ENCODE results near the gene TMEM150A. TPM values are rescaled to one million over a fixed set of nuclear protein-coding genes. Genes with fewer than 3 reads are reported as not detected.
A peak's percentile ranks its signal among the peaks of the same experiment; 100 is the strongest.

Gene TMEM150A
- total and polyA plus RNA-seq, 2 of the 4 experiments (the other 2 are of a cell fraction) = 4.8 to 16.3 TPM

DNA sequence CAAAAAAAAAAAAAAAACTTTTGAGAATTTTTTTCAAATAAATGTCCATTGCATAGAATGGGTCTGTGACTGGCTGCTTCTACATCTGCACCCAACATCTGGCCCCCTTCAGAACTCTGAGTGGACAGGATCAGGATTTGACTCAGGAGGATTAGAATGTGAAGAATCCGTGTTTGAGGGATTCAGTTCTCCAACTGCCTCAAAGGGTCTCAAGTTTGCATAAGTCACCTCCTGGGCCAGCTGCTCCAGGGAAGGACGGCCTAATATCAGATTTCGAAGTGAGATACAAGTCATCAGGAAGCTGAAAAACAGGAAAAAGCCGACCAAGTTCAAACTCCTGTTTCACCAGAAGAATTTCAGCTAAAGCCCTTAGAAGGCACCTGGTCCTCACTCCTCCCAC is 52.7 kb downstream of the TMEM150A start:
- H3K4me1 ChIP-seq (ENCODE audit: control insufficient read depth, insufficient read depth, low read length) = peaks cover 18% of the 10 kb centered on the region
- peak overlapping the region; percentile 99 for H2AK5ac ChIP-seq (ENCODE audit: low read depth, low read length)
- H4K5ac ChIP-seq (ENCODE audit: low read depth, low read length) = peak overlapping the region; percentile 89
- H4K91ac ChIP-seq (ENCODE audit: insufficient read depth, low read depth, low read length) = peak overlapping the region; percentile 97
- peaks cover 18% of the 10 kb centered on the region for H4K20me1 ChIP-seq (ENCODE audit: insufficient read depth, low read length)
- peak overlapping the region; percentile 93 for H3K14ac ChIP-seq (replicated peaks; ENCODE audit: low read depth, low read length)
- H4K8ac ChIP-seq (ENCODE audit: low read depth in 2 of 2, low read length in 2 of 2) = peak overlapping the region; percentile 58 to 92
- CTCF ChIA-PET = interaction anchor here (1.3 to 6.8 kb wide), 3 partner anchors 12 to 483 kb away, joined by 3 to 46 read pairs (median 3); partner anchors contain the start of gene SH2D6
- no peak overlapping the region for H3K4me3 ChIP-seq (ENCODE audit: insufficient read depth, low read depth, low read length)
- peak overlapping the region; percentile 78 for H3K23ac ChIP-seq (ENCODE audit: low read depth, low read length)
- peak overlapping the region; percentile 64 for H3K4me2 ChIP-seq (ENCODE audit: low read depth, low read length)
- peak overlapping the region; percentile 88 for H2BK15ac ChIP-seq (ENCODE audit: low read depth, low read length)
- dilution Hi-C loops (cut with HindIII; ENCODE audit: low sequenced_read_pairs, unreplicated experiment) (no loop called here), in situ Hi-C loops (cut with MboI; ENCODE audit: low sequenced_read_pairs) (loop anchor here (5.0 to 10.0 kb wide), 2 partner anchors 128 to 485 kb away; no protein-coding TSS in a partner anchor), intact Hi-C loops (cut with micrococcal nuclease) (loop anchor here (1.0 to 5.0 kb wide), 2 partner anchors 196 to 223 kb away; partner anchors contain the start of genes ELMOD3, RETSAT and TGOLN2)
- 0% methylated on average over 2 of the region's 4 CpGs; no CpG with 5 or more reads in 1 of the 2 experiments for WGBS, 2 experiments (ENCODE audit: extremely low coverage in 2 of 2, insufficient read length in 1 of 2)
- H3K27me3 ChIP-seq (ENCODE audit: control insufficient read depth, insufficient read depth, low read length) = no peaks in the 10 kb centered on the region
- peaks cover 9% of the 10 kb centered on the region; the same call in 1 of the 2 replicates for H3K9me1 ChIP-seq (ENCODE audit: insufficient read depth, low read length)
- TSS peak; percentile 31 for BruUV-seq (replicated peaks)
- H3K9ac ChIP-seq (ENCODE audit: low read depth, low read length) = peak overlapping the region; percentile 64
- H2AFZ ChIP-seq (replicated peaks; ENCODE audit: low read length, poor library complexity) = peak overlapping the region; percentile 87
- peak overlapping the region; percentile 98 for H3K27ac ChIP-seq (ENCODE audit: insufficient read depth, low read length)
- POLR2A ChIA-PET (ENCODE audit: unreplicated experiment) = interaction anchor here (1.3 to 5.1 kb wide), 3 partner anchors 10 to 131 kb away, joined by 6 to 42 read pairs (median 12); partner anchors contain the start of genes MAT2A and SH2D6
- H2BK120ac ChIP-seq (ENCODE audit: low read depth, low read length) = peak overlapping the region; percentile 92
- DNase-seq (peak; percentile 99), ATAC-seq (ENCODE audit: low read depth) (peak; percentile 67)
- no peaks in the 10 kb centered on the region for H3K9me3 ChIP-seq (ENCODE audit: control insufficient read depth, insufficient read depth, low read length)
- H3K36me3 ChIP-seq (ENCODE audit: control insufficient read depth, insufficient read depth, low read length) = peaks cover 47% of the 10 kb centered on the region
- peak overlapping the region; percentile 97 for H3K56ac ChIP-seq (ENCODE audit: extremely low read depth, insufficient read depth, low read length)
- peak overlapping the region; percentile 97 for H3K4ac ChIP-seq (ENCODE audit: low read depth, low read length)
- peak overlapping the region; percentile 99 for H2AK9ac ChIP-seq (replicated peaks; ENCODE audit: low read depth, low read length, poor library complexity)
- peak overlapping the region; percentile 94 for H2BK20ac ChIP-seq (ENCODE audit: low read depth, low read length)
- peak overlapping the region; percentile 94 for H3K18ac ChIP-seq (ENCODE audit: low read depth, low read length)
- peaks cover 8 to 43% of the 10 kb centered on the region in 2 experiments; a peak in 3 of 4 replicates for H3K79me1 ChIP-seq (ENCODE audit: low read depth in 1 of 2, low read length in 2 of 2)
- peak overlapping the region; percentile 99 for H2BK5ac ChIP-seq (ENCODE audit: low read depth, low read length, poor library complexity, severe bottlenecking)
- TF ChIP-seq SMC3 (IDR thresholded peaks at IDR 0.05; ENCODE audit: low read depth, low read length) = no peak
- no peak for TF ChIP-seq MAFK (IDR thresholded peaks at IDR 0.05; ENCODE audit: low read depth, low read length)
- no peak for TF ChIP-seq RFX5 (IDR thresholded peaks at IDR 0.05; ENCODE audit: low read depth, low read length)
- TF ChIP-seq MAZ (IDR thresholded peaks at IDR 0.05; ENCODE audit: borderline replicate concordance, low read depth, low read length) = 0 out of 2 replicates have a peak, but pooled peaks have one; percentile 14
- TF ChIP-seq, protein P1, sequence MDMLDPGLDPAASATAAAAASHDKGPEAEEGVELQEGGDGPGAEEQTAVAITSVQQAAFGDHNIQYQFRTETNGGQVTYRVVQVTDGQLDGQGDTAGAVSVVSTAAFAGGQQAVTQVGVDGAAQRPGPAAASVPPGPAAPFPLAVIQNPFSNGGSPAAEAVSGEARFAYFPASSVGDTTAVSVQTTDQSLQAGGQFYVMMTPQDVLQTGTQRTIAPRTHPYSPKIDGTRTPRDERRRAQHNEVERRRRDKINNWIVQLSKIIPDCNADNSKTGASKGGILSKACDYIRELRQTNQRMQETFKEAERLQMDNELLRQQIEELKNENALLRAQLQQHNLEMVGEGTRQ (IDR thresholded peaks at IDR 0.05; ENCODE audit: low read depth, low read length) = no peak
- peak; percentile 44; the same call in 1 of the 2 replicates for TF ChIP-seq FOS (IDR thresholded peaks at IDR 0.05; ENCODE audit: low read depth, low read length)
- TF ChIP-seq MXI1 (IDR thresholded peaks at IDR 0.05; ENCODE audit: borderline replicate concordance, low read depth, low read length) = no peak
- peak; percentile 72 for TF ChIP-seq CEBPB (IDR thresholded peaks at IDR 0.05; ENCODE audit: low read depth, low read length)
- TF ChIP-seq, protein P2, sequence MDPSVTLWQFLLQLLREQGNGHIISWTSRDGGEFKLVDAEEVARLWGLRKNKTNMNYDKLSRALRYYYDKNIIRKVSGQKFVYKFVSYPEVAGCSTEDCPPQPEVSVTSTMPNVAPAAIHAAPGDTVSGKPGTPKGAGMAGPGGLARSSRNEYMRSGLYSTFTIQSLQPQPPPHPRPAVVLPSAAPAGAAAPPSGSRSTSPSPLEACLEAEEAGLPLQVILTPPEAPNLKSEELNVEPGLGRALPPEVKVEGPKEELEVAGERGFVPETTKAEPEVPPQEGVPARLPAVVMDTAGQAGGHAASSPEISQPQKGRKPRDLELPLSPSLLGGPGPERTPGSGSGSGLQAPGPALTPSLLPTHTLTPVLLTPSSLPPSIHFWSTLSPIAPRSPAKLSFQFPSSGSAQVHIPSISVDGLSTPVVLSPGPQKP (IDR thresholded peaks at IDR 0.05; ENCODE audit: borderline replicate concordance, low read depth, low read length) = no peak
- TF ChIP-seq, protein P3, sequence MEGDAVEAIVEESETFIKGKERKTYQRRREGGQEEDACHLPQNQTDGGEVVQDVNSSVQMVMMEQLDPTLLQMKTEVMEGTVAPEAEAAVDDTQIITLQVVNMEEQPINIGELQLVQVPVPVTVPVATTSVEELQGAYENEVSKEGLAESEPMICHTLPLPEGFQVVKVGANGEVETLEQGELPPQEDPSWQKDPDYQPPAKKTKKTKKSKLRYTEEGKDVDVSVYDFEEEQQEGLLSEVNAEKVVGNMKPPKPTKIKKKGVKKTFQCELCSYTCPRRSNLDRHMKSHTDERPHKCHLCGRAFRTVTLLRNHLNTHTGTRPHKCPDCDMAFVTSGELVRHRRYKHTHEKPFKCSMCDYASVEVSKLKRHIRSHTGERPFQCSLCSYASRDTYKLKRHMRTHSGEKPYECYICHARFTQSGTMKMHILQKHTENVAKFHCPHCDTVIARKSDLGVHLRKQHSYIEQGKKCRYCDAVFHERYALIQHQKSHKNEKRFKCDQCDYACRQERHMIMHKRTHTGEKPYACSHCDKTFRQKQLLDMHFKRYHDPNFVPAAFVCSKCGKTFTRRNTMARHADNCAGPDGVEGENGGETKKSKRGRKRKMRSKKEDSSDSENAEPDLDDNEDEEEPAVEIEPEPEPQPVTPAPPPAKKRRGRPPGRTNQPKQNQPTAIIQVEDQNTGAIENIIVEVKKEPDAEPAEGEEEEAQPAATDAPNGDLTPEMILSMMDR (conservative IDR thresholded peaks at IDR 0.05; ENCODE audit: low read depth, low read length) = no peak
- TF ChIP-seq POLR2A (IDR thresholded peaks at IDR 0.05; ENCODE audit: low read depth, low read length) = 0 out of 2 replicates have a peak, but pooled peaks have one; percentile 23
- TF ChIP-seq CHD1 (IDR thresholded peaks at IDR 0.05; ENCODE audit: low read depth, low read length) = no peak
- TF ChIP-seq RAD21 (IDR thresholded peaks at IDR 0.05; ENCODE audit: low read length) = 0 out of 2 replicates have a peak, but pooled peaks have one; percentile 14
- no peak for TF ChIP-seq NFE2L2 (IDR thresholded peaks at IDR 0.05; ENCODE audit: low read depth, low read length)
- no peak for TF ChIP-seq BHLHE40 (IDR thresholded peaks at IDR 0.05; ENCODE audit: low read depth, low read length)

Data from IMR-90 (cell line).